Ascending aorta (tissue), 2 donors: ENCODE measurements around the gene DNAI4. TPM values are rescaled to one million over a fixed set of nuclear protein-coding genes. Genes with fewer than 3 reads are reported as not detected.

ENCODE experiments used
- DNase-seq, 2 donors: peaks; one replicate each; pipeline ENCODE4 v3.0.0-alpha.2; 2019; ENCODE audit warnings: low spot score in 2 of 2
- H3K27ac ChIP-seq, 2 donors: fragments of 200-600 bp; sonication (generic); one replicate each; pipeline ENCODE4 v1.5.1; 2016 to 2017; ENCODE audit warnings: mild to moderate bottlenecking in 1 of 2
- H3K27me3 ChIP-seq: fragments of 200-600 bp; sonication (generic); one replicate; pipeline ENCODE4 v1.5.1; 2017
- H3K36me3 ChIP-seq, 2 donors: fragments of 200-600 bp; sonication (generic); one replicate each; pipeline ENCODE4 v1.5.1; 2016
- H3K4me1 ChIP-seq, 2 donors: fragments of 200-600 bp; sonication (generic); one replicate each; pipeline ENCODE4 v1.5.1; 2016 to 2017; ENCODE audit warnings: mild to moderate bottlenecking in 1 of 2
- H3K4me3 ChIP-seq, 2 donors: fragments of 200-600 bp; sonication (generic); one replicate each; pipeline ENCODE4 v1.5.1; 2016 to 2017; ENCODE audit warnings: mild to moderate bottlenecking in 1 of 2
- H3K9me3 ChIP-seq, 2 donors: fragments of 200-600 bp; sonication (generic); one replicate each; pipeline ENCODE4 v1.5.1; 2016
- intact Hi-C: fragments of 100-400 bp; cut with DNase I; formaldehyde crosslinking; loops from one replicate; pipeline ENCODE4 v1.15.1; 2023
- total RNA-seq: library from RNA; depleted of rRNA; stranded (reverse); fragments of >200 nt; gene quantifications from one replicate; pipeline ENCODE4 v1.1.0, GENCODE V29; 2016
- TF ChIP-seq, protein P1 (sequence below), 3 experiments: fragments of 200-600 bp in 2 of 3; fragments of 450-650 bp in 1 of 3; sonication (generic) in 2 of 3; IDR thresholded peaks; one replicate each; pipeline ENCODE4 v1.5.1; 2016 to 2019; ENCODE audit warnings: antibody characterized with exemption in 3 of 3, mild to moderate bottlenecking in 1 of 3, moderate library complexity in 1 of 3

Gene DNAI4
- total RNA-seq, 1 donor from 2014 or later: not detected

DNA sequence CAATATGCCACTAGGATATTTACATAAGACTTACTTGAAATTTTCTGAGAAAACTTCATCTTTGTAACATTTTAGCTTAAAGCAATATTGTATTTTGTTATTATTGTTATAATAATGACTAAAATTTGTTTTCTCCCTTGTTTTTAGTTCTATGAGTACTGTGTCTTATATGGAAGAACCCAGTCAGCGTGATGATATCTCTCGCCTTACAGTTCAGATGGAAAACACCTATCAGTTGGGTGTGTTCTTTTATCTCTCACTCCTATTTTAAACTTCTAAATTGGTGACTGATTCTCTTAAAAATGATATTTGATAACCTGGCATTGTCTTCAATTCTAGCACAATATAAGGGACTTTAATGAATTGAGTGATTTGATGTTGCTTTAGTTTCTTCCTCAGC is 154.4 kb downstream of the DNAI4 start:
- Histone ChIP-seq H3K27ac (no peak overlapping the region), H3K9me3 (no peaks in the 10 kb centered on the region), H3K27me3 (no peaks in the 10 kb centered on the region), H3K36me3 (no peaks in the 10 kb centered on the region), H3K4me1 (no peaks in the 10 kb centered on the region), H3K4me3 (no peak overlapping the region)
- TF ChIP-seq, protein P1, sequence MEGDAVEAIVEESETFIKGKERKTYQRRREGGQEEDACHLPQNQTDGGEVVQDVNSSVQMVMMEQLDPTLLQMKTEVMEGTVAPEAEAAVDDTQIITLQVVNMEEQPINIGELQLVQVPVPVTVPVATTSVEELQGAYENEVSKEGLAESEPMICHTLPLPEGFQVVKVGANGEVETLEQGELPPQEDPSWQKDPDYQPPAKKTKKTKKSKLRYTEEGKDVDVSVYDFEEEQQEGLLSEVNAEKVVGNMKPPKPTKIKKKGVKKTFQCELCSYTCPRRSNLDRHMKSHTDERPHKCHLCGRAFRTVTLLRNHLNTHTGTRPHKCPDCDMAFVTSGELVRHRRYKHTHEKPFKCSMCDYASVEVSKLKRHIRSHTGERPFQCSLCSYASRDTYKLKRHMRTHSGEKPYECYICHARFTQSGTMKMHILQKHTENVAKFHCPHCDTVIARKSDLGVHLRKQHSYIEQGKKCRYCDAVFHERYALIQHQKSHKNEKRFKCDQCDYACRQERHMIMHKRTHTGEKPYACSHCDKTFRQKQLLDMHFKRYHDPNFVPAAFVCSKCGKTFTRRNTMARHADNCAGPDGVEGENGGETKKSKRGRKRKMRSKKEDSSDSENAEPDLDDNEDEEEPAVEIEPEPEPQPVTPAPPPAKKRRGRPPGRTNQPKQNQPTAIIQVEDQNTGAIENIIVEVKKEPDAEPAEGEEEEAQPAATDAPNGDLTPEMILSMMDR (IDR thresholded peaks at IDR 0.05): no peak
- no peak for DNase-seq
- intact Hi-C loops: no loop called here

DNA sequence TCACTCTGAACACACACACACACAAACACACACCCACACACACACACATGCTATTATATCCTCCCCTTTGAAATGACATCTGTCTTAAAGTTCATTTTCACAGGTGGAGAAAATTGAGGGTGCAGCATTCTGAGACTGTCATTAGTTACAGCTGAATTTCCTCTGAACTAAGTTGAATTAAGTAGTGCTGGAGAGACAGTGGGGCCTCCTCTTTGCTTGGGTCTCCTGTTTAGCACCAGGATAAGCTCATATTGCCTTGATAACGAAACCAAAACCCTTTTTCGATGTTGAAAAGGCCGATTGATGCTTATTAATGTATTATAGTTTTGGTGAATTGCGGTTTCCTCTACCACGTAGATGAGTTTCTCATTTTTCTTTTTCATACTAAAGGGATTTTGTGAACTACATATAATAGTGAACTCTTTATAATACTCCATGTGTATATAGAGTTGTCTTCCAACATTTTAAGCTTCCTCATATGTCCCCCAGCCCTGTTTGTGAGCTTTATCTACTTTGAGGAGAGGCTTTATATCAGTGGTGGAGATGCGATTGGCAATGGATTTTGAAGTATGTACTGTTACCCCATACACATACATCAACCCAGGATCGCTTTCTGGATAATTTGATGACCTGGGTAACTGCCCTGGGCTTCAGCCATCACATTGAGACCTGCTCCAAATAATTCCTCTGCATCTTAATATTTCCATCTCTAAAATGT is 155.0 kb downstream of the DNAI4 start:
- H3K27ac ChIP-seq: no peak overlapping the region
- no peak for DNase-seq
- TF ChIP-seq, protein P1 (IDR thresholded peaks at IDR 0.05): no peak
- no peaks in the 10 kb centered on the region for H3K36me3 ChIP-seq
- H3K4me3 ChIP-seq: no peak overlapping the region
- H3K9me3 ChIP-seq: no peaks in the 10 kb centered on the region
- no peaks in the 10 kb centered on the region for H3K27me3 ChIP-seq
- intact Hi-C loops: loop anchor here (10.0 kb wide), 1 partner anchor 225 kb away; no protein-coding TSS in a partner anchor
- H3K4me1 ChIP-seq: no peaks in the 10 kb centered on the region

DNA sequence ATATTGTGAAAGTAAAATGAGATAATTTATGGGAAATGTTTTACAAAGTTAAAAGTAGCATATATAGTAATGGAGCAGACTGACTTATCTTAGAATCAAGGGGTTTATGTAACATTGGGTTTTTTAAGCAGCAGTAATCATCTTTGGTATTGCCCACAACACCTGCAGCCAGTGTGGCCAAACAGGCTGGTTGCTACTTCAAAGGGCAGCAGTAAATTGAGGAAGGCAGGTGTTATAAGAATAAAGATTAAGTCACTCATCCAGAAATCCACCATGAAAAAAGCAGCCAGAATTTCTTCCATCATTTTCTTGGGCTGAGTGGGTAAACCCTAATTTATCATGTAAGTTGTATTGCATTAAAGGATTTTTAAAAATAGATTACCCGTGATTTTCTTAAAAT is 155.7 kb downstream of the DNAI4 start:
- Histone ChIP-seq H3K4me3 (no peak overlapping the region), H3K4me1 (no peaks in the 10 kb centered on the region), H3K36me3 (no peaks in the 10 kb centered on the region), H3K27me3 (no peaks in the 10 kb centered on the region), H3K27ac (no peak overlapping the region), H3K9me3 (no peaks in the 10 kb centered on the region)
- intact Hi-C loops: loop anchor here (10.0 kb wide), 1 partner anchor 226 kb away; no protein-coding TSS in a partner anchor
- TF ChIP-seq, protein P1 (IDR thresholded peaks at IDR 0.05): no peak
- DNase-seq: no peak

DNA sequence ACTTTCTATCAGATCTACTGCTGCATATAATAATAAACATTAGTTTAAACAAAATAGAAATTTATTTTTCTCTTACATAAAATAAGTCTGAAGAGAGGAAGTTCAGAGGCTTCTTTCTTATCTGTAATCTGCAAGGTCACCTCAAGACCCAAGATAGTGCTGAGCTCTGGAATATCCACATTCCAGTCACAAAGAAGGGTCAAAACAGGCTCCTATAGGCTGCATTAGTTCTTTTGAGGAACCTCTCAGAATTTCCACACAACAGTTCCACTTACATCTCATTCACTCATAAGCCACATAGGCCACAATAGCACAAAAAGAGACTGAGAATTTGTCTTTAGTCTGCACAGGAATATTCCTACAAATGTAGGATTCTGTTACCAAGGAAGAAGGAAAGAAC is 157.0 kb downstream of the DNAI4 start:
- intact Hi-C loops: loop anchor here (10.0 kb wide), 1 partner anchor 227 kb away; no protein-coding TSS in a partner anchor

DNA sequence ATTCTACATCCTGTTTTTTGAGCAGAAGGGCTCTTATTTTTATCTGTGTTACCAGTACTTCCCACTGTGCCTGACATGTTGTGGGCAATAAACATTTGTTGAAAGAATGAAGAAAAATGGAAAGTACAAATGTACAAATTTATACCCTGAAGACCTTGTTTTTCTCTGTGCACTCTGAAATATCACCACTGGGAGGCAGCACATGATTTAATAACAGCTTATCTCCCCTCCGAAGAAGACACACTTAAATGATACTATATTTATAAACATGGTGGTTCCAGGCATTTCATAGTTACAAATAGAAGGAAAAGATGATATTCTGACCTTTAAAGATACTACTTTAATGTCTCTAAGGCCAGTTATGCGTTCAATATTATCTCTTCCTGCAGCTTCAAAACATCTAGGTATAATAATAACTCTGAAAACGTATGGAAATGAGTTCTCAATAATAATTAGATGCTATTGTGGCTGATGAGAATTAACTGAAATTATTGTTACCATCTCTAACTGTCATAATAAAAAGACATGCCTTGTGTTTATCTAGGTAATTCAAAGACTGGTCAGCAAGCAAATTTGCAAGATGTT is 159.6 kb downstream of the DNAI4 start:
- DNase-seq: no peak
- H3K27ac ChIP-seq: no peak overlapping the region
- no peak overlapping the region for H3K4me3 ChIP-seq
- intact Hi-C loops: loop anchor here (2.0 to 10.0 kb wide), 2 partner anchors 230 to 384 kb away; no protein-coding TSS in a partner anchor
- TF ChIP-seq, protein P1 (IDR thresholded peaks at IDR 0.05): peak in 2 of 3 experiments; percentile 55 to 63
- no peaks in the 10 kb centered on the region for H3K4me1 ChIP-seq
- H3K27me3 ChIP-seq: no peaks in the 10 kb centered on the region
- no peaks in the 10 kb centered on the region for H3K9me3 ChIP-seq
- H3K36me3 ChIP-seq: no peaks in the 10 kb centered on the region

More for the DNA sequence above, 157.0 kb downstream of the DNAI4 start:
- Histone ChIP-seq H3K36me3 (no peaks in the 10 kb centered on the region), H3K27ac (no peak overlapping the region), H3K4me1 (no peaks in the 10 kb centered on the region), H3K9me3 (no peaks in the 10 kb centered on the region), H3K27me3 (no peaks in the 10 kb centered on the region), H3K4me3 (no peak overlapping the region)
- DNase-seq: no peak
- TF ChIP-seq, protein P1 (IDR thresholded peaks at IDR 0.05): no peak

Other genes with a start within 250 kb of the DNAI4 start
- 1.2 TPM for gene DYNLT5, start 172.4 kb downstream of the DNAI4 start, total RNA-seq
- gene INSL5, start 123.6 kb downstream of the DNAI4 start, total RNA-seq: not detected
- gene MIER1, start 134 bp upstream of the DNAI4 start, total RNA-seq: 18.4 TPM
- 3.7 TPM for gene SLC35D1, start 129.3 kb upstream of the DNAI4 start, total RNA-seq
- gene C1orf141, start 210.1 kb upstream of the DNAI4 start, total RNA-seq: not detected
- not detected for gene IL23R, start 241.6 kb upstream of the DNAI4 start, total RNA-seq